ENCODE measurements around the gene TRIM73.
"Not testable (repeated sequence)": the region's sequence is repeated elsewhere in the genome, so short reads cannot be mapped to it uniquely, and the experiment has no call there.

TRIM73 gene

DNA sequence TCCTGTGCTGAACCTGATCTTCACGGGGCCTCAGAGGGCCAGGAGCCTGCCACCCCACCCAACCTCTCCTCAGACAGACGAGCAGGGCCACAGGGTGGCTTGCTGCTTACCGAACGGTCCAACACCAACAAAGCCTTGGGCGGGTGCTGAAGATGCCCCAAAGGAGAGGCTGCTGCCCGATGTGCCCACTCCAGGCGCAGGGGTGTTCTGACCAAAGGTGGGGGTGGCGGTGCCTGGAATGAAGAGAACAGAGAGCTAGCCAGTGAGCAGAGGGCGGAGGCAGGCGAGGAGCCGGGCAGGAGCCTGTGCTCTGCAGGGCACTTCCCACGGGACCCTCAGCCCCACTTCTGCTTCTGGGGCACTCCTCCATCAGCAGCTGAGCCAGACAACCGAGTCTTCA is 23.8 kb downstream of the TRIM73 start:
- H3K4me3 ChIP-seq (ENCODE audit: low read depth in 1 of 2, low read length in 2 of 2); H3K27me3 ChIP-seq (ENCODE audit: low read depth, low read length); H3K4me1 ChIP-seq (ENCODE audit: control insufficient read depth in 1 of 2, insufficient read depth in 2 of 2, low read length in 2 of 2); H3K27ac ChIP-seq (ENCODE audit: low read length); H3K9me3 ChIP-seq (ENCODE audit: control insufficient read depth in 1 of 2, low read length in 2 of 2): not testable (repeated sequence)
- peaks cover 0 to 22% of the 10 kb centered on the region in 2 donors for H3K36me3 ChIP-seq (ENCODE audit: control insufficient read depth in 1 of 2, insufficient read depth in 2 of 2, low read length in 2 of 2)

- H3K36me3 ChIP-seq (ENCODE audit: control insufficient read depth in 1 of 2, insufficient read depth in 2 of 2, low read length in 2 of 2): peaks cover 0 to 27% of the 10 kb centered on the region in 2 donors
- H3K9me3 ChIP-seq (ENCODE audit: control insufficient read depth in 1 of 2, low read length in 2 of 2); H3K27ac ChIP-seq (ENCODE audit: low read length); H3K4me1 ChIP-seq (ENCODE audit: control insufficient read depth in 1 of 2, insufficient read depth in 2 of 2, low read length in 2 of 2); H3K4me3 ChIP-seq (ENCODE audit: low read depth in 1 of 2, low read length in 2 of 2); H3K27me3 ChIP-seq (ENCODE audit: low read depth, low read length): not testable (repeated sequence)
Measured at GRCh38 chr7:75419693-75420092, 24.3 kb downstream of the TRIM73 start.

- H3K36me3 ChIP-seq (ENCODE audit: control insufficient read depth in 1 of 2, insufficient read depth in 2 of 2, low read length in 2 of 2): peaks cover 0 to 27% of the 10 kb centered on the region in 2 donors
- not testable (repeated sequence) for H3K9me3 ChIP-seq (ENCODE audit: control insufficient read depth in 1 of 2, low read length in 2 of 2); H3K27me3 ChIP-seq (ENCODE audit: low read depth, low read length); H3K4me3 ChIP-seq (ENCODE audit: low read depth in 1 of 2, low read length in 2 of 2); H3K27ac ChIP-seq (ENCODE audit: low read length); H3K4me1 ChIP-seq (ENCODE audit: control insufficient read depth in 1 of 2, insufficient read depth in 2 of 2, low read length in 2 of 2)
Measured at GRCh38 chr7:75420152-75420551, 24.7 kb downstream of the TRIM73 start.

GRCh38 chr7:75421798-75422710 is 26.6 kb downstream of the TRIM73 start:
- H3K4me3 ChIP-seq (ENCODE audit: low read depth in 1 of 2, low read length in 2 of 2); H3K4me1 ChIP-seq (ENCODE audit: control insufficient read depth in 1 of 2, insufficient read depth in 2 of 2, low read length in 2 of 2); H3K27ac ChIP-seq (ENCODE audit: low read length); H3K9me3 ChIP-seq (ENCODE audit: control insufficient read depth in 1 of 2, low read length in 2 of 2); H3K27me3 ChIP-seq (ENCODE audit: low read depth, low read length): not testable (repeated sequence)
- peaks cover 0 to 27% of the 10 kb centered on the region in 2 donors for H3K36me3 ChIP-seq (ENCODE audit: control insufficient read depth in 1 of 2, insufficient read depth in 2 of 2, low read length in 2 of 2)

- not testable (repeated sequence) for H3K9me3 ChIP-seq (ENCODE audit: control insufficient read depth in 1 of 2, low read length in 2 of 2); H3K27me3 ChIP-seq (ENCODE audit: low read depth, low read length); H3K27ac ChIP-seq (ENCODE audit: low read length); H3K4me3 ChIP-seq (ENCODE audit: low read depth in 1 of 2, low read length in 2 of 2); H3K4me1 ChIP-seq (ENCODE audit: control insufficient read depth in 1 of 2, insufficient read depth in 2 of 2, low read length in 2 of 2)
- H3K36me3 ChIP-seq (ENCODE audit: control insufficient read depth in 1 of 2, insufficient read depth in 2 of 2, low read length in 2 of 2): peaks cover 0 to 27% of the 10 kb centered on the region in 2 donors
Measured at GRCh38 chr7:75423481-75423880, 28.1 kb downstream of the TRIM73 start.

GRCh38 chr7:75439000-75439399 is 43.6 kb downstream of the TRIM73 start:
- H3K9me3 ChIP-seq (ENCODE audit: control insufficient read depth in 1 of 2, low read length in 2 of 2); H3K4me3 ChIP-seq (ENCODE audit: low read depth in 1 of 2, low read length in 2 of 2); H3K4me1 ChIP-seq (ENCODE audit: control insufficient read depth in 1 of 2, insufficient read depth in 2 of 2, low read length in 2 of 2); H3K27me3 ChIP-seq (ENCODE audit: low read depth, low read length); H3K27ac ChIP-seq (ENCODE audit: low read length): not testable (repeated sequence)
- peaks cover 23 to 42% of the 10 kb centered on the region in 2 donors for H3K36me3 ChIP-seq (ENCODE audit: control insufficient read depth in 1 of 2, insufficient read depth in 2 of 2, low read length in 2 of 2)

- Histone ChIP-seq H3K4me3 (ENCODE audit: low read depth in 1 of 2, low read length in 2 of 2) (peak overlapping the region in 1 of 2 donors; percentile 59), H3K36me3 (ENCODE audit: control insufficient read depth in 1 of 2, insufficient read depth in 2 of 2, low read length in 2 of 2) (peaks cover 13 to 24% of the 10 kb centered on the region in 2 donors)
- H3K27me3 ChIP-seq (ENCODE audit: low read depth, low read length); H3K27ac ChIP-seq (ENCODE audit: low read length); H3K4me1 ChIP-seq (ENCODE audit: control insufficient read depth in 1 of 2, insufficient read depth in 2 of 2, low read length in 2 of 2); H3K9me3 ChIP-seq (ENCODE audit: control insufficient read depth in 1 of 2, low read length in 2 of 2): not testable (repeated sequence)
Measured at GRCh38 chr7:75442101-75442464, 46.7 kb downstream of the TRIM73 start.

GRCh38 chr7:75442465-75443111 is 47.2 kb downstream of the TRIM73 start:
- H3K4me1 ChIP-seq (ENCODE audit: control insufficient read depth in 1 of 2, insufficient read depth in 2 of 2, low read length in 2 of 2); H3K27ac ChIP-seq (ENCODE audit: low read length); H3K9me3 ChIP-seq (ENCODE audit: control insufficient read depth in 1 of 2, low read length in 2 of 2); H3K27me3 ChIP-seq (ENCODE audit: low read depth, low read length): not testable (repeated sequence)
- H3K36me3 ChIP-seq (ENCODE audit: control insufficient read depth in 1 of 2, insufficient read depth in 2 of 2, low read length in 2 of 2): peaks cover 10 to 19% of the 10 kb centered on the region in 2 donors
- peak overlapping the region; percentile 33 to 59 for H3K4me3 ChIP-seq (ENCODE audit: low read depth in 1 of 2, low read length in 2 of 2)

DNA sequence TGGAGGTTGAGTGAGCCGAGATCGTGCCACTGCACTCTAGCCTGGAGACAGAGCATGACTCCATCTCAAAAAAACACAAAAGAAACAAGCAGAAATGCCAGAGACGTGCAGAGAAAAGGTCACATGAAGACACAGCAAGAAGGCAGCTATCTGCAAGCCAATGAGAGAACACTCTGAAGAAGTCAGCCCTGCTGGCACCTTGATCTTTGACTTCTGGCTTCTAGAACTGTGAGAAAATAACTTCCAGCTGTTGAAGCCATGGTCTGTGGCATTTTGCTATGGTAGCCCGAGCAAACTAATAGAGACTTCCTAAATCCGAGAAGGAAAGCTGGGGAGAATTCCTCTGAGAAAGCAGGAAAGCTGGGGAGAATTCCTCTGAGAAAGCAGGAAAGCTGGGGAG is 54.5 kb downstream of the TRIM73 start:
- not testable (repeated sequence) for H3K4me3 ChIP-seq (ENCODE audit: low read depth in 1 of 2, low read length in 2 of 2); H3K27me3 ChIP-seq (ENCODE audit: low read depth, low read length); H3K4me1 ChIP-seq (ENCODE audit: control insufficient read depth in 1 of 2, insufficient read depth in 2 of 2, low read length in 2 of 2); H3K27ac ChIP-seq (ENCODE audit: low read length); H3K36me3 ChIP-seq (ENCODE audit: control insufficient read depth in 1 of 2, insufficient read depth in 2 of 2, low read length in 2 of 2); H3K9me3 ChIP-seq (ENCODE audit: control insufficient read depth in 1 of 2, low read length in 2 of 2)

DNA sequence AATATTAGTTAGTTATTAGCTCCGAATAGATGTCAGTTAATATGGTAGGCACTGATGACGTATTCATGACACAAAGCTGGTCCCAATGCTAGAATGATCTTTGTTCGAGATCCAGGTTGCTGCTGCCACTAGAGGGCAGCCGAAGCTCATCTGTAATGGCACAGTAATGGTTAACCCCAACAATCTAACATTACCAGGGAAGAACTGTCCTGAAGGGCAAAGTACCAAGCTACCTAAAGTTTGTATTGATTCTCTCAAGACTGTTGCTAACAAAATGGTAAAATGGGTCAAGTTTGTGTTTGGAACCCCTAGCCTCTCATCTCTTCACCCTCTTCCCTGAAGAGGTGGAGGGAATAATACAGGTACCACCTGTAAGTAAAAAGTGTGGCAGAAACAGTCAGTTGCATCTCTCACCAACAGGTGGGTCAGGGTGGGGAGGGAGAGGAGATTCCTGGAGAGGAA is 57.1 kb downstream of the TRIM73 start:
- not testable (repeated sequence) for H3K36me3 ChIP-seq (ENCODE audit: control insufficient read depth in 1 of 2, insufficient read depth in 2 of 2, low read length in 2 of 2); H3K9me3 ChIP-seq (ENCODE audit: control insufficient read depth in 1 of 2, low read length in 2 of 2); H3K27ac ChIP-seq (ENCODE audit: low read length); H3K4me1 ChIP-seq (ENCODE audit: control insufficient read depth in 1 of 2, insufficient read depth in 2 of 2, low read length in 2 of 2); H3K4me3 ChIP-seq (ENCODE audit: low read depth in 1 of 2, low read length in 2 of 2); H3K27me3 ChIP-seq (ENCODE audit: low read depth, low read length)

Data from muscle layer of duodenum (tissue), 2 donors.